Esophagus muscularis mucosa (tissue), 4 donors: ENCODE results near the gene ACCS. TPM values are rescaled to one million over a fixed set of nuclear protein-coding genes. Genes with fewer than 3 reads are reported as not detected.

Source experiments
- DNase-seq: peaks from one replicate; pipeline ENCODE4 v3.0.0-alpha.2; 2017; ENCODE audit errors: extremely low spot score
- H3K27ac ChIP-seq, 4 donors: fragments of 200-600 bp; sonication (generic); replicated peaks in 1 of 4; 1 replicate in 3 of 4; 2 replicates in 1 of 4; pipeline ENCODE4 v1.5.1; 2016 to 2019; ENCODE audit warnings: mild to moderate bottlenecking in 1 of 4
- H3K27me3 ChIP-seq, 4 donors: fragments of 200-600 bp; sonication (generic); one replicate each; pipeline versions ENCODE4 v1.5.1 to v1.6.0; 2016 to 2019
- H3K36me3 ChIP-seq, 4 donors: fragments of 200-600 bp; sonication (generic); one replicate each; pipeline ENCODE4 v1.5.1; 2016 to 2019
- H3K4me1 ChIP-seq, 4 donors: fragments of 200-600 bp; sonication (generic); one replicate each; pipeline ENCODE4 v1.5.1; 2016 to 2019
- H3K4me3 ChIP-seq, 4 donors: fragments of 200-600 bp; sonication (generic); 1 replicate in 2 of 4; 2 replicates in 2 of 4; pipeline ENCODE4 v1.5.1; 2016 to 2019; ENCODE audit warnings: mild to moderate bottlenecking in 4 of 4, moderate library complexity in 1 of 4
- H3K9me3 ChIP-seq, 4 donors: fragments of 200-600 bp; sonication (generic); 1 replicate in 3 of 4; 2 replicates in 1 of 4; pipeline ENCODE4 v1.5.1; 2016 to 2019
- CTCF ChIP-seq, 3 experiments: fragments of 200-600 bp in 2 of 3; fragments of 450-650 bp in 1 of 3; sonication (generic) in 2 of 3; IDR thresholded peaks; one replicate each; pipeline ENCODE4 v1.5.1; 2017 to 2019; ENCODE audit warnings: antibody characterized with exemption in 3 of 3, mild to moderate bottlenecking in 2 of 3, moderate library complexity in 1 of 3
- EP300 ChIP-seq: sonication (generic); formaldehyde crosslinking; IDR thresholded peaks from one replicate; pipeline ENCODE4 v1.6.1; 2017; ENCODE audit warnings: antibody characterized with exemption
- POLR2A ChIP-seq: fragments of 450-650 bp; IDR thresholded peaks from one replicate; pipeline ENCODE4 v1.6.1; 2017; ENCODE audit warnings: antibody characterized with exemption, moderate library complexity, mild to moderate bottlenecking, low read depth
- POLR2AphosphoS5 ChIP-seq, 2 donors: sonication (generic); formaldehyde crosslinking; IDR thresholded peaks; one replicate each; pipeline ENCODE4 v1.6.1; 2017; ENCODE audit warnings: antibody characterized with exemption in 2 of 2
- WGBS: methylation state at CpG from one replicate; pipeline ENCODE4 v1.1.5; 2018; 5-methylcytosine and 5-hydroxymethylcytosine counted together
- intact Hi-C: fragments of 100-400 bp; cut with DNase I; formaldehyde crosslinking; loops from one replicate; pipeline ENCODE4 v1.15.1; 2023
- total RNA-seq, 4 donors: library from RNA; depleted of rRNA; stranded (reverse); fragments of >200 nt; gene quantifications; one replicate each; pipeline versions ENCODE4 v1.1.0 to v1.2.1, GENCODE V29; 2016

The ACCS gene
- total RNA-seq, 4 donors from 2014 or later, result 8.0 to 19.1 (median 13.5) TPM

GRCh38 chr11:44029507-44029845 lies 36.6 kb upstream of the ACCS start:
- 86% methylated on average over 1 of the region's 1 CpG for WGBS
- DNase-seq, result peak; percentile 70
- H3K36me3 ChIP-seq, result no peaks in the 10 kb centered on the region
- H3K27me3 ChIP-seq, result no peaks in the 10 kb centered on the region
- peaks cover 27 to 40% (median 35%) of the 10 kb centered on the region in 4 donors for H3K4me1 ChIP-seq
- H3K27ac ChIP-seq, result no peak overlapping the region
- no peak overlapping the region for H3K4me3 ChIP-seq
- H3K9me3 ChIP-seq, result no peaks in the 10 kb centered on the region
- TF ChIP-seq POLR2AphosphoS5 (IDR thresholded peaks at IDR 0.05), result no peak
- no peak for TF ChIP-seq CTCF (IDR thresholded peaks at IDR 0.05)
- no peak for TF ChIP-seq POLR2A
- no peak for TF ChIP-seq EP300
- intact Hi-C loops, result no loop called here

- H3K27me3 ChIP-seq, result no peaks in the 10 kb centered on the region
- peaks cover 27 to 40% (median 35%) of the 10 kb centered on the region in 4 donors for H3K4me1 ChIP-seq
- peak; percentile 79 for DNase-seq
- intact Hi-C loops, result no loop called here
- peak overlapping the region; percentile 46 to 62 (median 52) for H3K27ac ChIP-seq
- no peaks in the 10 kb centered on the region for H3K9me3 ChIP-seq
- no peaks in the 10 kb centered on the region for H3K36me3 ChIP-seq
- WGBS, result 10% methylated on average over 5 of the region's 5 CpGs
- H3K4me3 ChIP-seq, result no peak overlapping the region
- TF ChIP-seq POLR2A (no peak), CTCF (IDR thresholded peaks at IDR 0.05) (no peak), EP300 (no peak), POLR2AphosphoS5 (IDR thresholded peaks at IDR 0.05) (peak in 1 of 2 donors; percentile 10)
These were observed 35.8 kb upstream of the ACCS start for GRCh38 chr11:44029977-44030911.

- 52% methylated on average over 5 of the region's 5 CpGs for WGBS
- intact Hi-C loops, result no loop called here
- no peaks in the 10 kb centered on the region for H3K9me3 ChIP-seq
These were observed 35.1 kb upstream of the ACCS start for GRCh38 chr11:44030996-44031395.

GRCh38 chr11:44031549-44031948 lies 34.5 kb upstream of the ACCS start:
- TF ChIP-seq CTCF (IDR thresholded peaks at IDR 0.05), result no peak
- no peak for TF ChIP-seq EP300
- no peak for TF ChIP-seq POLR2A
- no peak for TF ChIP-seq POLR2AphosphoS5 (IDR thresholded peaks at IDR 0.05)
- intact Hi-C loops, result no loop called here
- H3K36me3 ChIP-seq, result no peaks in the 10 kb centered on the region
- no peaks in the 10 kb centered on the region for H3K9me3 ChIP-seq
- H3K4me3 ChIP-seq, result no peak overlapping the region
- H3K27me3 ChIP-seq, result no peaks in the 10 kb centered on the region
- H3K4me1 ChIP-seq, result peaks cover 27 to 40% (median 35%) of the 10 kb centered on the region in 4 donors
- WGBS, result 90% methylated on average over 5 of the region's 5 CpGs
- peak overlapping the region; percentile 29 to 62 (median 52) for H3K27ac ChIP-seq
- peak; percentile 72 for DNase-seq

More at GRCh38 chr11:44030996-44031395, 35.1 kb upstream of the ACCS start:
- DNase-seq, result peak; percentile 87
- peak overlapping the region; percentile 29 to 62 (median 52) for H3K27ac ChIP-seq
- H3K4me3 ChIP-seq, result no peak overlapping the region
- TF ChIP-seq CTCF (IDR thresholded peaks at IDR 0.05) (no peak), POLR2A (no peak), POLR2AphosphoS5 (IDR thresholded peaks at IDR 0.05) (no peak), EP300 (no peak)
- H3K4me1 ChIP-seq, result peaks cover 27 to 40% (median 35%) of the 10 kb centered on the region in 4 donors
- no peaks in the 10 kb centered on the region for H3K36me3 ChIP-seq
- no peaks in the 10 kb centered on the region for H3K27me3 ChIP-seq
